HUDEP-2 (cell line): Measurements from ENCODE around the gene SPRR1A.

Source experiments
- DNase-seq, 76 experiments: peaks; one replicate each; lab custom pipeline; 2025; ENCODE audit not compliant: unreplicated experiment in 76 of 76; lab: John Stamatoyannopoulos, UW

SPRR1A gene

GRCh38 chr1:153025797-153026196 lies 41.9 kb downstream of the SPRR1A start:
- DNase-seq, result no peak

GRCh38 chr1:153028766-153029165 lies 44.9 kb downstream of the SPRR1A start:
- no peak for DNase-seq

- DNase-seq, result no peak
Observed at GRCh38 chr1:153030895-153031294, 47.0 kb downstream of the SPRR1A start, which contains the start of gene SPRR1B. SPRR1B (plus strand) TSS chr1:153031203; CDS start chr1:153032346, 1,143 bp downstream.

GRCh38 chr1:153032073-153032472 lies 48.2 kb downstream of the SPRR1A start:
- DNase-seq, result no peak

- DNase-seq, result peak in 32 of 76 experiments; percentile 5 to 51 (median 23)
Observed at GRCh38 chr1:153032677-153033308, 48.9 kb downstream of the SPRR1A start.

GRCh38 chr1:153035211-153035610 lies 51.3 kb downstream of the SPRR1A start:
- DNase-seq, result no peak
